Panc1 (cell line): Measurements from ENCODE around the gene CNKSR1. TPM values are rescaled to one million over a fixed set of nuclear protein-coding genes. Genes with fewer than 3 reads are reported as not detected.
A peak's percentile ranks its signal among the peaks of the same experiment; 100 is the strongest.
"Not testable (repeated sequence)": the region's sequence is repeated elsewhere in the genome, so short reads cannot be mapped to it uniquely, and the experiment has no call there.

Experiments
- ATAC-seq: fragments of 200-7000 bp; cut with Tn5 transposase; 2 replicates; pipeline ENCODE4 v1.9.1; 2020; ENCODE audit warnings: mild to moderate bottlenecking, moderate library complexity
- BruUV-seq: library from RNA; stranded (reverse); fragments of 400-500 nt; replicated peaks from 2 replicates; lab custom pipeline; 2021; lab: Mats Ljungman, UMichigan
- CTCF ChIA-PET: fragments of 300-600 bp; sonication (Branson Sonifier 250); formaldehyde crosslinking; loops from one replicate; lab custom pipeline; 2022; ENCODE audit warnings: antibody characterized with exemption; lab: Charles Lee
- POLR2A ChIA-PET: fragments of 300-600 bp; sonication (Branson Sonifier 250); formaldehyde crosslinking; loops from one replicate; lab custom pipeline; 2022; ENCODE audit warnings: antibody characterized with exemption; lab: Charles Lee
- DNase-seq: peaks from one replicate; pipeline ENCODE4 v3.0.0-alpha.2; 2010; ENCODE audit warnings: low read depth, low spot score
- H3K27ac ChIP-seq: 2 replicates; pipeline ENCODE4 v1.5.1; 2011; ENCODE audit warnings: mild to moderate bottlenecking, low read length, inconsistent platforms
- H3K27me3 ChIP-seq: fragments of 200-500 bp; sonication (Bioruptor generic); 2 replicates; pipeline ENCODE4 v1.6.0; 2014; ENCODE audit warnings: low read length, inconsistent platforms; ENCODE audit not compliant: control insufficient read depth, insufficient read depth
- H3K36me3 ChIP-seq: fragments of 200-500 bp; sonication (Bioruptor generic); 2 replicates; pipeline ENCODE4 v1.5.1; 2014; ENCODE audit warnings: inconsistent platforms, mild to moderate bottlenecking, low read length, moderate library complexity; ENCODE audit not compliant: control insufficient read depth, insufficient read depth
- H3K4me1 ChIP-seq: 2 replicates; pipeline ENCODE4 v1.5.1; 2011; ENCODE audit warnings: inconsistent platforms, mild to moderate bottlenecking, low read length, moderate library complexity; ENCODE audit not compliant: control insufficient read depth, insufficient read depth
- H3K4me3 ChIP-seq, 2 experiments: 2 replicates each; pipeline ENCODE4 v1.5.1; 2011 to 2012; ENCODE audit warnings: low read depth in 2 of 2, low read length in 2 of 2, mild to moderate bottlenecking in 2 of 2, inconsistent platforms in 1 of 2, moderate library complexity in 1 of 2
- H3K9me3 ChIP-seq: fragments of 200-500 bp; sonication (Bioruptor generic); 2 replicates; pipeline ENCODE4 v1.5.1; 2014; ENCODE audit warnings: low read depth, mild to moderate bottlenecking, inconsistent platforms, low read length, moderate library complexity; ENCODE audit not compliant: control insufficient read depth, insufficient read depth
- CTCF ChIP-seq: fragments of 450-650 bp; IDR thresholded peaks from 2 replicates; pipeline ENCODE4 v1.5.1; 2017; ENCODE audit warnings: mild to moderate bottlenecking
- POLR2AphosphoS5 ChIP-seq: IDR thresholded peaks from 2 replicates; pipeline ENCODE4 v1.6.1; 2012; ENCODE audit warnings: mild to moderate bottlenecking, low read depth, low read length, moderate library complexity
- REST ChIP-seq, 2 experiments: IDR thresholded peaks; 2 replicates each; pipeline ENCODE4 v1.6.1; 2011 to 2012; ENCODE audit warnings: low read depth in 2 of 2, control low read depth in 1 of 2, low read length in 1 of 2, mild to moderate bottlenecking in 1 of 2, moderate library complexity in 1 of 2; ENCODE audit not compliant: insufficient read depth in 1 of 2
- SIN3A ChIP-seq: IDR thresholded peaks from 2 replicates; pipeline ENCODE4 v1.6.1; 2012; ENCODE audit warnings: low read depth, mild to moderate bottlenecking, low read length, moderate library complexity, borderline replicate concordance; ENCODE audit not compliant: insufficient read depth
- TCF7L2 ChIP-seq: IDR thresholded peaks from 2 replicates; pipeline ENCODE4 v1.6.1; 2011; ENCODE audit warnings: mild to moderate bottlenecking, low read depth, low read length, inconsistent platforms
- in situ Hi-C: cut with HindIII; loops from 2 replicates; pipeline ENCODE4 v1.10.0; 2016; ENCODE audit warnings: low sequenced_read_pairs, low pct_unique_long_range_greater_than_20kb
- intact Hi-C: fragments of 100-400 bp; cut with micrococcal nuclease; formaldehyde crosslinking; loops from one replicate; pipeline ENCODE4 v1.10.0; 2022; ENCODE audit not compliant: unreplicated experiment
- total RNA-seq: library from RNA; stranded (reverse); gene quantifications from one replicate; pipeline ENCODE4 v1.2.1, GENCODE V29; 2021; ENCODE audit not compliant: unreplicated experiment

The CNKSR1 gene
- total RNA-seq, 1 experiment from 2014 or later = 13.7 TPM

GRCh38 chr1:26224606-26225005 lies 47.3 kb downstream of the CNKSR1 start:
- Histone ChIP-seq H3K4me3 (no peak overlapping the region), H3K4me1 (no peaks in the 10 kb centered on the region; the same call in 1 of the 2 replicates), H3K27me3 (no peaks in the 10 kb centered on the region), H3K9me3 (no peaks in the 10 kb centered on the region), H3K36me3 (no peaks in the 10 kb centered on the region), H3K27ac (no peak overlapping the region)
- TF ChIP-seq TCF7L2 (no peak), SIN3A (no peak), REST (IDR thresholded peaks at IDR 0.05; ENCODE audit: insufficient read depth in 1 of 2, low read depth in 2 of 2, low read length in 1 of 2) (no peak), CTCF (no peak), POLR2AphosphoS5 (no peak)
- ATAC-seq (no peak), DNase-seq (no peak)
- intact Hi-C loops (no loop called here), in situ Hi-C loops (no loop called here)
- no TSS peak for BruUV-seq
- POLR2A ChIA-PET = no interaction called here
- CTCF ChIA-PET = no interaction called here

- H3K27me3 ChIP-seq = no peaks in the 10 kb centered on the region
- H3K36me3 ChIP-seq = no peaks in the 10 kb centered on the region
- DNase-seq (no peak), ATAC-seq (peak; percentile 66)
- H3K9me3 ChIP-seq = no peaks in the 10 kb centered on the region
- TF ChIP-seq REST (IDR thresholded peaks at IDR 0.05; ENCODE audit: insufficient read depth in 1 of 2, low read depth in 2 of 2, low read length in 1 of 2) (no peak), TCF7L2 (no peak), POLR2AphosphoS5 (no peak), SIN3A (no peak), CTCF (no peak)
- ChIA-PET CTCF (no interaction called here), POLR2A (no interaction called here)
- no peak overlapping the region for H3K27ac ChIP-seq
- intact Hi-C loops = no loop called here
- no peaks in the 10 kb centered on the region; the same call in 1 of the 2 replicates for H3K4me1 ChIP-seq
- in situ Hi-C loops = no loop called here
- peak overlapping the region; percentile 19 to 37 for H3K4me3 ChIP-seq
- no TSS peak for BruUV-seq
Observed at GRCh38 chr1:26225033-26225831, 47.9 kb downstream of the CNKSR1 start.

DNA sequence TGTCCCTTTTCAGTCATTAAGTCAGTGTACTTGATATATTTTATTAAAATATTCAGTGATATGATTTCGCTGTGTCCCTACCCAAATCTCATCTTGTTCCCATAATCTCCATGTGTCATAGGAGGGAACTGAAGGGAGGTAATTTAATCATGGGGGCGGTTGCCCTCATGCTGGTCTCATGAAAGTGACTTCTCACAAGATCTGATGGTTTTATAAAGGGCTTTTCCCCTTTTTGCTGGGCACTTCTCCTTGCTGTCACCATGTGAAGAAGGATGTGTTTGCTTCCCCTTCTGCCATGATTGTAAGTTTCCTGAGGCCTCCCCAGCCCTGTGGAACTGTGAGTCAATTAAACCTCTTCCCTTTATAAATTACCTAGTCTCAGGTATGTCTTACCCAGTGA lies 53.4 kb downstream of the CNKSR1 start:
- DNase-seq, H3K9me3 ChIP-seq, H3K4me3 ChIP-seq, CTCF ChIA-PET, POLR2A ChIA-PET, H3K27ac ChIP-seq, ATAC-seq, H3K4me1 ChIP-seq, H3K27me3 ChIP-seq, BruUV-seq, H3K36me3 ChIP-seq, in situ Hi-C loops, intact Hi-C loops: not testable (repeated sequence)
